NCI-H1930 (cell line): ENCODE measurements around the gene NRG2.

Experiments used
- DNase-seq, 2 experiments: peaks; one replicate each; lab custom pipeline; 2025; lab: John Stamatoyannopoulos, UW

NRG2 gene

DNA sequence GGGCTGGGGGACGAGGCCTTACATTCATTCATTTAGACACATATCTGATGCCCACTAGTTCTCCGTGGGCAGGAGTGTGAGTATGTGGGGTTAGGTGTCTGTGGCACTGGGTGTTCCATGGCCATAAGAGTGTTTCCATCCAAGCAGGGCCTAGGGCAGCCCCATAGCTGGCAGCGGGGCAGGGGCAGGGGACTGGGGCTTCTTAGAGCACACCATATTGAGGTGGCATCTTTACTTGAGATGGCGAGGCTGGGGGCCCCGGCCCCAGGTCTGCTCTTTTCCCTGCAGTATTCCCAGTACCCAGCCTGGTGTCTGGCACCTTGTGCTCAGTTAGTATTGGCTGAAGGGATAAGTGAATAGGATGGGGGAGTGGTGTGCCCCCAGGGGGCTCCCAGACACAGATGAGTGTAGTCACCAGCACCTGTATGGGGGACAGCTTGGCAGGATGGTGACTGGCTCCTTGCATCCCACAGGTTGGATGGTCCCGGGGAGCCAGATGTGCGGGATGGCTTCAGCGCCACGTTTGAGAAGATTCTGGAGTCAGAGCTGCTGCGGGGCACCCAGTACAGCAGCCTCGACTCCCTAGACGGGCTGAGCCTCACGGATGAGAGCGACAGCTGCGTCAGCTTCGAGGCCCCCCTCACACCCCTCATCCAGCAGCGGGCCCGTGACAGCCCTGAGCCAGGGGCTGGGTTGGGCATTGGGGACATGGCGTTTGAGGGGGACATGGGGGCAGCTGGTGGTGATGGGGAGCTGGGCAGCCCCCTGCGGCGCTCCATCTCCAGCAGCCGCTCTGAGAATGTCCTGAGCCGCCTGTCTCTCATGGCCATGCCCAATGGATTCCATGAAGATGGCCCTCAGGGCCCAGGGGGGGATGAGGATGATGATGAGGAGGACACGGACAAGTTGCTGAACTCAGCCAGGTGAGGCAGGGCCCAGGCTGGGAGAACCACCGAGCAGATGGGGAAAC is 230.0 kb downstream of the NRG2 start:
- DNase-seq: no peak

DNA sequence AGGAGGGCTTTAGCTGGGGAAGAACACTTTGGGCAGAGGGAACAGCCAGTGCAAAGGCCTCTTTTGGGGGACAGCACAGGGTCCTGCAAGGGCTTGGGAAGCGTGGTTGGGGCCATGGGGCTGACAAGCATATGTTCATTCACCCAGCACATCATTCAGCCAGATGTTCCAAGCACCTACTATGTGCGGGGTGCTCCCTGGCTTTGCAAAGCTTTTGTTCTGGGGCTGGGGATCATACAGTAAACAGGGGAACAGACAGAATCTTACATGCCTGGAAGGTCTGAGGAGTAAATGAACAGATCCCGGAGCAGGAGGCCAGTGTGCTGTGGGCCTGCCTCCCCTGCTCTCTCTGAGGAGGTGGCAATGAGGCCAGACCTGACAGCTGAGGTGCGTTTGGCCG is 230.8 kb downstream of the NRG2 start:
- DNase-seq: no peak

GRCh38 chr5:139811274-139811607 is 231.9 kb downstream of the NRG2 start:
- DNase-seq: no peak

- DNase-seq: no peak
Observed at GRCh38 chr5:139810341-139811273, 232.5 kb downstream of the NRG2 start.

- DNase-seq: no peak
Observed at GRCh38 chr5:139809331-139809810, 233.7 kb downstream of the NRG2 start.

- no peak for DNase-seq
Observed at GRCh38 chr5:139808481-139809330, 234.4 kb downstream of the NRG2 start.

GRCh38 chr5:139807647-139808030 is 235.5 kb downstream of the NRG2 start:
- DNase-seq: no peak

GRCh38 chr5:139806726-139807646 is 236.1 kb downstream of the NRG2 start:
- DNase-seq: no peak

DNA sequence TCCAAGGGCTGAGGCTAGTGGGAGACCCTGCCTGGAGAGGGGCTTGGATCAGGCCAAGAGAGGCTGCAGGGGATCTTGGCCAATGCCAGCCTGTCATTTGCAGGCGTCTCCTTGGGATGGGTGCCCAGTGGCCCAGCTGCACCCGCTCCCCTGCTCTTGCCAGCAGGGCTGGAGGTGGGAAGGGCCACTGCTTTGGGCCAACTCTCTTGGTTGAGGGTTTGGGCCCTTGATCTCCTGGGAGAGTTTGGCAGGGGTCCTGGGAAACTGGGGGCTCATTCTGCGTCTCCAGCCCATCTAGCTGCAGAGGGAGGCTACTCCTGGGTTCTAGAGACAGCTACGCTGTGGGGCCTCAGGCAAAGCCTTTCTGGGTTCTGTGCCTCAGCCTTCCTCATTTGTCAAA is 237.0 kb downstream of the NRG2 start:
- no peak for DNase-seq

DNA sequence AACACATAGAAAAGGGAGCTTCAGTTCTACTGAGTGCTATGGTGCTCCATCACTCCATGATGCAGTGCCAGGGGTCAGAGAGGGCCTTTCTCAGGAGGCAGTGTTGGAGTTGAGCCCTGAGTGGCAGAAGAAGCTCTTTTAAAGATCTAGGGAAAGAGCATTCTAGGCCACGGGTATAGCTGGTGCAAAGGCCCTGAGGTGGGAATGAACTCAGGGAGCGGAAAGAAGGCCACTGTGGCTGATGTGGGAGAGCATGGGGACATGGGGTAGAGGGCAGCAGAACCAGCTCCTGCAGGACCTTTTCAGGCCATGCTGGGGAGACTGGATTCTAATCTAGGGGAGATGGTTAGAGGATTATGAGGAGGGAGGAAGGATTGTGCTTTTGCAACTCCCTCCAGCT is 237.6 kb downstream of the NRG2 start:
- no peak for DNase-seq

GRCh38 chr5:139804800-139805397 is 238.2 kb downstream of the NRG2 start:
- no peak for DNase-seq

DNA sequence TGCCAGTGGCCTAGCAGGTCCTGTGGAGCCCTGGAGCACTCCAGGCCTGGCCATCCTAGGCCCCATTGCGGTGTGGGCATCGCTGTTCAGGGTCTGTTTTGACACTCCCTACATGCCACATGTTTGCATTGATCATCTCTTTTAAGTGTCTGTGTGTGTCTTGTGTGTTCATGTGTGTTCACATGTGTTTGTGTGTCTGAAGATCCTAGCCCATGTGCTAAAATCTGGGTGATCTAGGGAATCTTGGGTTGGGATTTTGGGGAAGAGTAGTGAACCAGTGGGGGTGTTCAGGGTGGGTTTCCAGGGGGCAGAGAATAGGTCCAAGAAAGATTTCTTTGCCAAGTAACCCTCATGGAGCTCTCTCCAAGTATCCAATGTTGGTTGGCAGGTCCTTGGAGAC is 239.1 kb downstream of the NRG2 start:
- DNase-seq: no peak

GRCh38 chr5:139799359-139799758 is 243.7 kb downstream of the NRG2 start:
- no peak for DNase-seq

- DNase-seq: no peak
Observed at GRCh38 chr5:139798883-139799282, 244.2 kb downstream of the NRG2 start.

DNA sequence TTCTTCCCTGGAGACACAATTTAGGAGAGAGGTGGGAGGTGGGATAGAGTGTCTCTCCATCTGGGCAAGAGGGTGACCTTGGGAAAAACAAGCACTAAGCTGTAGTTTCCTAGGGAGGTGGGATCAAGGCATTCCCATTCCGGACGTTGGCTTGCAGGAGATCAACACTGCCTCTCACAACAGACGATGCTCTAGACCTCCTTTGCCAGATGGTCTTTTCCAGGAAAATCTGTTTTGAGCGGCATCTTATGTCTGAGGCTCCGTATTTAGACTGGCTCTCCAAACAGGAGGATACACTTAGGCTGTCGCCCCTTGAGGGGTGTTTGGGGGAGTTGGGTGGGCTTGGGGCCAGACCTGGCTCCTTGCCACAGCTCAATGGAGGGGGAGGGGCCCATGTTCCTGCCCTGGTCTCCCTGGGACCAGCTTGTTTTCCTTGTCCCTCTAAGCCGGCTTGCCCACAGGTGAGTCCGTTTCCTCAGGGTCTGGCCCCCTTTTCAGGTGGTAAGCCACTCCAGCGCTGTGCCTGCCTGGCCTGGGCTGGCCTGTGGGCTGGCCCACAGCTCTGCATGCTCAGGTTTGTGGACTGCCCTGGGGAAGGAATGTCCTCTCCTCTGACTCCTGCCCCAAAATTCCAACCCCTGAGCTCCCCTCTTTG is 245.1 kb downstream of the NRG2 start:
- DNase-seq: no peak

DNA sequence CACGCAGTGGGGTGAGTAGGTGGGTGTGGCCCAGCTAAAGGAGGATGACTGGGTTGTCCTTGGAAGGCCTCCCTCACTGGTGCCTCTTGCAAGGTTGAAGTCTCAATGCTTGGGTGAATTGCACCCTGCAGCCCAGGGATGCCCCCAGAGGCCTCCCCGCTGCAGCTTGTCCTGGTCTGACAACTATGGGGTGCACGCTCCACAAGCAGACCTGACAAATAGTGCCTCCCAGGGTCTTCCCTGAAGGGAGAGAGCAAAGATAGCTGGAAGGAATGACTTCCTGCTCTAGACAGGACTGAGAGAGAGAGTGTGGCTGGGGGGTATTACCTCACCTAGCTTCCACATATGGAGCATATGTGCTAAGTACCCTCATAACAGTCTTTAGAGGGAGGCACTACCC is 245.8 kb downstream of the NRG2 start:
- no peak for DNase-seq
